GM23338 (cell line): ENCODE results near the gene MRPS24. TPM values are rescaled to one million over a fixed set of nuclear protein-coding genes. Genes with fewer than 3 reads are reported as not detected.

ENCODE experiments used
- ATAC-seq: fragments of 200-7000 bp; cut with Tn5 transposase; 3 replicates; pipeline ENCODE4 v1.9.1; 2020
- DNase-seq: peaks from one replicate; pipeline ENCODE4 v3.0.0-alpha.2; 2015; ENCODE audit warnings: low spot score
- H2AFZ ChIP-seq: fragments of 200-600 bp; sonication (generic); 2 replicates; pipeline ENCODE4 v1.8.0; 2016; ENCODE audit warnings: antibody characterized with exemption, mild to moderate bottlenecking, moderate library complexity
- H3F3A ChIP-seq: fragments of 200-600 bp; sonication (generic); replicated peaks from 2 replicates; pipeline ENCODE4 v1.8.0; 2017; ENCODE audit warnings: antibody characterized with exemption, mixed run types, low read depth
- H3K27ac ChIP-seq: fragments of 200-600 bp; sonication (generic); 2 replicates; pipeline ENCODE4 v1.6.1; 2016; ENCODE audit warnings: low read depth
- H3K27me3 ChIP-seq: fragments of 200-600 bp; sonication (generic); 2 replicates; pipeline ENCODE4 v1.8.0; 2016; ENCODE audit warnings: mild to moderate bottlenecking, mixed run types, moderate library complexity; ENCODE audit not compliant: insufficient read depth
- H3K36me3 ChIP-seq: fragments of 200-600 bp; sonication (generic); 2 replicates; pipeline ENCODE4 v1.8.0; 2016; ENCODE audit warnings: mild to moderate bottlenecking; ENCODE audit not compliant: insufficient read depth
- H3K4me1 ChIP-seq: fragments of 200-600 bp; sonication (generic); 2 replicates; pipeline ENCODE4 v1.8.0; 2016; ENCODE audit warnings: mild to moderate bottlenecking, moderate library complexity; ENCODE audit not compliant: insufficient read depth
- H3K4me2 ChIP-seq: fragments of 200-600 bp; sonication (generic); 2 replicates; pipeline ENCODE4 v1.7.1; 2017; ENCODE audit warnings: mixed run types
- H3K4me3 ChIP-seq: fragments of 200-600 bp; sonication (generic); 2 replicates; pipeline ENCODE4 v1.6.1; 2016; ENCODE audit warnings: mixed run types
- H3K79me2 ChIP-seq: fragments of 200-600 bp; sonication (generic); replicated peaks from 2 replicates; pipeline ENCODE4 v1.8.0; 2017; ENCODE audit warnings: mild to moderate bottlenecking; ENCODE audit not compliant: insufficient read depth
- H3K9me2 ChIP-seq: fragments of 200-600 bp; sonication (generic); 2 replicates; pipeline ENCODE4 v1.8.0; 2017; ENCODE audit not compliant: insufficient read depth
- H4K20me1 ChIP-seq: fragments of 200-600 bp; sonication (generic); replicated peaks from 2 replicates; pipeline ENCODE4 v1.8.0; 2017; ENCODE audit warnings: mild to moderate bottlenecking; ENCODE audit not compliant: insufficient read depth
- H3K27ac Mint-ChIP-seq: 2 replicates; pipeline ENCODE4 v1.8.0; 2020; ENCODE audit warnings: inconsistent platforms, mild to moderate bottlenecking, moderate library complexity, mixed read lengths
- H3K27me3 Mint-ChIP-seq: 3 replicates; pipeline ENCODE4 v1.8.0; 2022; ENCODE audit warnings: low read depth, mild to moderate bottlenecking, moderate library complexity, mixed read lengths, inconsistent platforms; ENCODE audit not compliant: insufficient read depth, poor library complexity
- H3K36me3 Mint-ChIP-seq: 3 replicates; pipeline ENCODE4 v1.8.0; 2021; ENCODE audit warnings: low read depth, mild to moderate bottlenecking, inconsistent platforms, moderate library complexity, mixed read lengths
- H3K4me1 Mint-ChIP-seq: 3 replicates; pipeline ENCODE4 v1.8.0; 2020; ENCODE audit warnings: mild to moderate bottlenecking, inconsistent platforms, mixed read lengths
- H3K4me3 Mint-ChIP-seq: 3 replicates; pipeline ENCODE4 v1.8.0; 2021; ENCODE audit warnings: moderate library complexity, mild to moderate bottlenecking, inconsistent platforms, mixed read lengths
- H3K9me3 Mint-ChIP-seq: 3 replicates; pipeline ENCODE4 v1.8.0; 2020; ENCODE audit warnings: moderate library complexity, mild to moderate bottlenecking, inconsistent platforms, mixed read lengths
- CREB1 ChIP-seq: fragments of 250-450 bp; sonication (Bioruptor Pico); IDR thresholded peaks from 2 replicates; pipeline ENCODE4 v1.5.0; 2020; ENCODE audit warnings: low read depth, mild to moderate bottlenecking, moderate library complexity
- EZH2 ChIP-seq: fragments of 200-600 bp; sonication (generic); IDR thresholded peaks from one replicate; pipeline ENCODE4 v1.8.0; 2017; ENCODE audit warnings: antibody characterized with exemption, mild to moderate bottlenecking, low read depth; ENCODE audit not compliant: unreplicated experiment
- EZH2phosphoT487 ChIP-seq: fragments of 200-600 bp; sonication (generic); IDR thresholded peaks from one replicate; pipeline ENCODE4 v1.8.1; 2018; ENCODE audit warnings: antibody characterized with exemption; ENCODE audit not compliant: unreplicated experiment
- JUNB ChIP-seq: IDR thresholded peaks from one replicate; pipeline ENCODE4 v1.6.1; 2016; ENCODE audit warnings: antibody characterized with exemption; ENCODE audit not compliant: unreplicated experiment
- NANOG ChIP-seq: IDR thresholded peaks from 2 replicates; pipeline ENCODE4 v1.6.1; 2016; ENCODE audit warnings: antibody characterized with exemption, borderline replicate concordance
- POLR2AphosphoS5 ChIP-seq: IDR thresholded peaks from 2 replicates; pipeline ENCODE4 v1.6.1; 2016; ENCODE audit warnings: antibody characterized with exemption, low read depth
- STAT1 ChIP-seq: IDR thresholded peaks from one replicate; pipeline ENCODE4 v1.6.1; 2016; ENCODE audit warnings: antibody characterized with exemption; ENCODE audit not compliant: unreplicated experiment
- ZNF114 ChIP-seq: fragments of 250-450 bp; sonication (Bioruptor Pico); IDR thresholded peaks from 2 replicates; pipeline ENCODE4 v1.5.0; 2020; ENCODE audit warnings: mild to moderate bottlenecking, moderate library complexity
- ZNF331 ChIP-seq: fragments of 250-450 bp; sonication (Bioruptor Pico); IDR thresholded peaks from 2 replicates; pipeline ENCODE4 v1.5.0; 2020; ENCODE audit warnings: low read depth, mild to moderate bottlenecking, moderate library complexity
- polyA plus RNA-seq: library from polyadenylated mRNA; unstranded; fragments of >200 nt; fragmentation: Nextera tagmentation; extraction: Ambion mirVana; gene quantifications from 2 replicates; pipeline ENCODE4 v1.2.1, GENCODE V29; 2016
- total RNA-seq: library from RNA; depleted of rRNA; stranded (reverse); fragments of >200 nt; shearing (Covaris generic); gene quantifications from 2 replicates; pipeline ENCODE4 v1.2.3, GENCODE V29; 2014
- TF ChIP-seq, protein P1 (sequence below): fragments of 250-450 bp; sonication (Bioruptor Pico); IDR thresholded peaks from 2 replicates; pipeline ENCODE4 v1.5.0; 2020; ENCODE audit warnings: mild to moderate bottlenecking, moderate library complexity
- TF ChIP-seq, protein P2 (sequence below): IDR thresholded peaks from 2 replicates; pipeline ENCODE4 v1.6.1; 2016; ENCODE audit warnings: antibody characterized with exemption
- TF ChIP-seq, protein P3 (sequence below), 2 experiments: fragments of 200-600 bp in 1 of 2; sonication (generic) in 1 of 2; conservative IDR thresholded peaks; 2 replicates each; pipeline versions ENCODE4 v1.5.1 to v1.6.1; 2016 to 2017; ENCODE audit warnings: antibody characterized with exemption in 2 of 2, low read depth in 2 of 2, mild to moderate bottlenecking in 2 of 2, moderate library complexity in 1 of 2
- TF ChIP-seq, protein P4 (sequence below): IDR thresholded peaks from one replicate; pipeline ENCODE4 v1.6.1; 2018; ENCODE audit warnings: antibody characterized with exemption; ENCODE audit not compliant: unreplicated experiment

Gene MRPS24
- total and polyA plus RNA-seq, 2 experiments from 2014 or later: 82.9 to 152 TPM

DNA sequence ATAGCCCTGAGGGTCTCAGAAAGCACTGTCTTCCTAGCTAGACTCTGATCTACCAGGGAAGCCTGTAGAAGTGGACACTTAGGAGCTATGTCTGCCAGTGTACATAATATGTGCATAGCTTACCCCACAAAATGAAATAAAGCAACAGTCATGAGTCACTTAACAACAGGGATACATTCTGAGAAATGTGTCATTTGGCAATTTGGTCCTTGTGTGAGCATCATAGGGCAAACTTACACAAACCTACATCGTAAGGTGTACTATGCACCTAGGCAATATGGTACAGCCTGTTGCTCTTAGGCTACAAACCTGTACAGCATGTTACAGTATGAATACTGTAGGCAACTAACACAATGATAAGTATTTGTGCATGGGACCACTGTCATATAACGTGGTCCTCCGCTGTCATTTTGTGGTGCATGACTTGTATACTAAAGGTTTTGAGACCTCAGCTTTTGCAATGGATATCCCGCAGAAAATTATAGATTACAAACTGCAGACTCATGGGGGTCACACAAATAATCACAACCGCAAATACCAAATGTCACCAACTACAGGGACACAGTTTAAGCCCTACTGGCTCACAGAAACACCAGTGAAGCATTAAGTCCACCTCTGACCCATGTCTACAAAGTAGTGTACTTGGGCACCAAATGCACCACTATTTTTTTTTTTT lies 35.4 kb upstream of the MRPS24 start:
- TF ChIP-seq JUNB: no peak
- no peak for TF ChIP-seq NANOG
- TF ChIP-seq STAT1: no peak
- TF ChIP-seq EZH2: no peak
- TF ChIP-seq ZNF331: no peak
- no peak for TF ChIP-seq POLR2AphosphoS5
- TF ChIP-seq CREB1 (CRISPR knock-in tag): no peak
- TF ChIP-seq, protein P1, sequence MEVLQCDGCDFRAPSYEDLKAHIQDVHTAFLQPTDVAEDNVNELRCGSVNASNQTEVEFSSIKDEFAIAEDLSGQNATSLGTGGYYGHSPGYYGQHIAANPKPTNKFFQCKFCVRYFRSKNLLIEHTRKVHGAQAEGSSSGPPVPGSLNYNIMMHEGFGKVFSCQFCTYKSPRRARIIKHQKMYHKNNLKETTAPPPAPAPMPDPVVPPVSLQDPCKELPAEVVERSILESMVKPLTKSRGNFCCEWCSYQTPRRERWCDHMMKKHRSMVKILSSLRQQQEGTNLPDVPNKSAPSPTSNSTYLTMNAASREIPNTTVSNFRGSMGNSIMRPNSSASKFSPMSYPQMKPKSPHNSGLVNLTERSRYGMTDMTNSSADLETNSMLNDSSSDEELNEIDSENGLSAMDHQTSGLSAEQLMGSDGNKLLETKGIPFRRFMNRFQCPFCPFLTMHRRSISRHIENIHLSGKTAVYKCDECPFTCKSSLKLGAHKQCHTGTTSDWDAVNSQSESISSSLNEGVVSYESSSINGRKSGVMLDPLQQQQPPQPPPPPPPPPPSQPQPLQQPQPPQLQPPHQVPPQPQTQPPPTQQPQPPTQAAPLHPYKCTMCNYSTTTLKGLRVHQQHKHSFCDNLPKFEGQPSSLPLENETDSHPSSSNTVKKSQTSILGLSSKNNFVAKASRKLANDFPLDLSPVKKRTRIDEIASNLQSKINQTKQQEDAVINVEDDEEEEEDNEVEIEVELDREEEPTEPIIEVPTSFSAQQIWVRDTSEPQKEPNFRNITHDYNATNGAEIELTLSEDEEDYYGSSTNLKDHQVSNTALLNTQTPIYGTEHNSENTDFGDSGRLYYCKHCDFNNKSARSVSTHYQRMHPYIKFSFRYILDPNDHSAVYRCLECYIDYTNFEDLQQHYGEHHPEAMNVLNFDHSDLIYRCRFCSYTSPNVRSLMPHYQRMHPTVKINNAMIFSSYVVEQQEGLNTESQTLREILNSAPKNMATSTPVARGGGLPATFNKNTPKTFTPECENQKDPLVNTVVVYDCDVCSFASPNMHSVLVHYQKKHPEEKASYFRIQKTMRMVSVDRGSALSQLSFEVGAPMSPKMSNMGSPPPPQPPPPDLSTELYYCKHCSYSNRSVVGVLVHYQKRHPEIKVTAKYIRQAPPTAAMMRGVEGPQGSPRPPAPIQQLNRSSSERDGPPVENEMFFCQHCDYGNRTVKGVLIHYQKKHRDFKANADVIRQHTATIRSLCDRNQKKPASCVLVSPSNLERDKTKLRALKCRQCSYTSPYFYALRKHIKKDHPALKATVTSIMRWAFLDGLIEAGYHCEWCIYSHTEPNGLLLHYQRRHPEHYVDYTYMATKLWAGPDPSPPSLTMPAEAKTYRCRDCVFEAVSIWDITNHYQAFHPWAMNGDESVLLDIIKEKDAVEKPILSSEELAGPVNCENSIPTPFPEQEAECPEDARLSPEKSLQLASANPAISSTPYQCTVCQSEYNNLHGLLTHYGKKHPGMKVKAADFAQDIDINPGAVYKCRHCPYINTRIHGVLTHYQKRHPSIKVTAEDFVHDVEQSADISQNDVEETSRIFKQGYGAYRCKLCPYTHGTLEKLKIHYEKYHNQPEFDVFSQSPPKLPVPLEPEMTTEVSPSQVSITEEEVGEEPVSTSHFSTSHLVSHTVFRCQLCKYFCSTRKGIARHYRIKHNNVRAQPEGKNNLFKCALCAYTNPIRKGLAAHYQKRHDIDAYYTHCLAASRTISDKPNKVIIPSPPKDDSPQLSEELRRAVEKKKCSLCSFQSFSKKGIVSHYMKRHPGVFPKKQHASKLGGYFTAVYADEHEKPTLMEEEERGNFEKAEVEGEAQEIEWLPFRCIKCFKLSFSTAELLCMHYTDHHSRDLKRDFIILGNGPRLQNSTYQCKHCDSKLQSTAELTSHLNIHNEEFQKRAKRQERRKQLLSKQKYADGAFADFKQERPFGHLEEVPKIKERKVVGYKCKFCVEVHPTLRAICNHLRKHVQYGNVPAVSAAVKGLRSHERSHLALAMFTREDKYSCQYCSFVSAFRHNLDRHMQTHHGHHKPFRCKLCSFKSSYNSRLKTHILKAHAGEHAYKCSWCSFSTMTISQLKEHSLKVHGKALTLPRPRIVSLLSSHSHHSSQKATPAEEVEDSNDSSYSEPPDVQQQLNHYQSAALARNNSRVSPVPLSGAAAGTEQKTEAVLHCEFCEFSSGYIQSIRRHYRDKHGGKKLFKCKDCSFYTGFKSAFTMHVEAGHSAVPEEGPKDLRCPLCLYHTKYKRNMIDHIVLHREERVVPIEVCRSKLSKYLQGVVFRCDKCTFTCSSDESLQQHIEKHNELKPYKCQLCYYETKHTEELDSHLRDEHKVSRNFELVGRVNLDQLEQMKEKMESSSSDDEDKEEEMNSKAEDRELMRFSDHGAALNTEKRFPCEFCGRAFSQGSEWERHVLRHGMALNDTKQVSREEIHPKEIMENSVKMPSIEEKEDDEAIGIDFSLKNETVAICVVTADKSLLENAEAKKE (CRISPR knock-in tag): no peak
- TF ChIP-seq ZNF114 (CRISPR knock-in tag): no peak
- TF ChIP-seq, protein P2, sequence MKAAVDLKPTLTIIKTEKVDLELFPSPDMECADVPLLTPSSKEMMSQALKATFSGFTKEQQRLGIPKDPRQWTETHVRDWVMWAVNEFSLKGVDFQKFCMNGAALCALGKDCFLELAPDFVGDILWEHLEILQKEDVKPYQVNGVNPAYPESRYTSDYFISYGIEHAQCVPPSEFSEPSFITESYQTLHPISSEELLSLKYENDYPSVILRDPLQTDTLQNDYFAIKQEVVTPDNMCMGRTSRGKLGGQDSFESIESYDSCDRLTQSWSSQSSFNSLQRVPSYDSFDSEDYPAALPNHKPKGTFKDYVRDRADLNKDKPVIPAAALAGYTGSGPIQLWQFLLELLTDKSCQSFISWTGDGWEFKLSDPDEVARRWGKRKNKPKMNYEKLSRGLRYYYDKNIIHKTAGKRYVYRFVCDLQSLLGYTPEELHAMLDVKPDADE: no peak
- TF ChIP-seq EZH2phosphoT487: no peak
- TF ChIP-seq, protein P3, sequence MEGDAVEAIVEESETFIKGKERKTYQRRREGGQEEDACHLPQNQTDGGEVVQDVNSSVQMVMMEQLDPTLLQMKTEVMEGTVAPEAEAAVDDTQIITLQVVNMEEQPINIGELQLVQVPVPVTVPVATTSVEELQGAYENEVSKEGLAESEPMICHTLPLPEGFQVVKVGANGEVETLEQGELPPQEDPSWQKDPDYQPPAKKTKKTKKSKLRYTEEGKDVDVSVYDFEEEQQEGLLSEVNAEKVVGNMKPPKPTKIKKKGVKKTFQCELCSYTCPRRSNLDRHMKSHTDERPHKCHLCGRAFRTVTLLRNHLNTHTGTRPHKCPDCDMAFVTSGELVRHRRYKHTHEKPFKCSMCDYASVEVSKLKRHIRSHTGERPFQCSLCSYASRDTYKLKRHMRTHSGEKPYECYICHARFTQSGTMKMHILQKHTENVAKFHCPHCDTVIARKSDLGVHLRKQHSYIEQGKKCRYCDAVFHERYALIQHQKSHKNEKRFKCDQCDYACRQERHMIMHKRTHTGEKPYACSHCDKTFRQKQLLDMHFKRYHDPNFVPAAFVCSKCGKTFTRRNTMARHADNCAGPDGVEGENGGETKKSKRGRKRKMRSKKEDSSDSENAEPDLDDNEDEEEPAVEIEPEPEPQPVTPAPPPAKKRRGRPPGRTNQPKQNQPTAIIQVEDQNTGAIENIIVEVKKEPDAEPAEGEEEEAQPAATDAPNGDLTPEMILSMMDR (conservative IDR thresholded peaks at IDR 0.05; ENCODE audit: low read depth in 2 of 2): no peak
- TF ChIP-seq, protein P4, sequence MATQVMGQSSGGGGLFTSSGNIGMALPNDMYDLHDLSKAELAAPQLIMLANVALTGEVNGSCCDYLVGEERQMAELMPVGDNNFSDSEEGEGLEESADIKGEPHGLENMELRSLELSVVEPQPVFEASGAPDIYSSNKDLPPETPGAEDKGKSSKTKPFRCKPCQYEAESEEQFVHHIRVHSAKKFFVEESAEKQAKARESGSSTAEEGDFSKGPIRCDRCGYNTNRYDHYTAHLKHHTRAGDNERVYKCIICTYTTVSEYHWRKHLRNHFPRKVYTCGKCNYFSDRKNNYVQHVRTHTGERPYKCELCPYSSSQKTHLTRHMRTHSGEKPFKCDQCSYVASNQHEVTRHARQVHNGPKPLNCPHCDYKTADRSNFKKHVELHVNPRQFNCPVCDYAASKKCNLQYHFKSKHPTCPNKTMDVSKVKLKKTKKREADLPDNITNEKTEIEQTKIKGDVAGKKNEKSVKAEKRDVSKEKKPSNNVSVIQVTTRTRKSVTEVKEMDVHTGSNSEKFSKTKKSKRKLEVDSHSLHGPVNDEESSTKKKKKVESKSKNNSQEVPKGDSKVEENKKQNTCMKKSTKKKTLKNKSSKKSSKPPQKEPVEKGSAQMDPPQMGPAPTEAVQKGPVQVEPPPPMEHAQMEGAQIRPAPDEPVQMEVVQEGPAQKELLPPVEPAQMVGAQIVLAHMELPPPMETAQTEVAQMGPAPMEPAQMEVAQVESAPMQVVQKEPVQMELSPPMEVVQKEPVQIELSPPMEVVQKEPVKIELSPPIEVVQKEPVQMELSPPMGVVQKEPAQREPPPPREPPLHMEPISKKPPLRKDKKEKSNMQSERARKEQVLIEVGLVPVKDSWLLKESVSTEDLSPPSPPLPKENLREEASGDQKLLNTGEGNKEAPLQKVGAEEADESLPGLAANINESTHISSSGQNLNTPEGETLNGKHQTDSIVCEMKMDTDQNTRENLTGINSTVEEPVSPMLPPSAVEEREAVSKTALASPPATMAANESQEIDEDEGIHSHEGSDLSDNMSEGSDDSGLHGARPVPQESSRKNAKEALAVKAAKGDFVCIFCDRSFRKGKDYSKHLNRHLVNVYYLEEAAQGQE: no peak
- Histone ChIP-seq H4K20me1 (peaks cover 3% of the 10 kb centered on the region; the same call in 1 of the 2 replicates), H3F3A (no peaks in the 10 kb centered on the region), H3K27ac (no peak overlapping the region), H3K36me3 (no peaks in the 10 kb centered on the region), H3K4me1 (peaks cover 17% of the 10 kb centered on the region), H2AFZ (no peak overlapping the region), H3K4me2 (peak overlapping the region; percentile 79), H3K79me2 (peaks cover 39% of the 10 kb centered on the region), H3K9me2 (no peaks in the 10 kb centered on the region), H3K27me3 (no peaks in the 10 kb centered on the region), H3K4me3 (peak overlapping the region; percentile 52; the same call in 1 of the 2 replicates)
- 0 out of 3 replicates have a peak overlapping the region, but pooled peaks have one; percentile 92 for H3K4me3 Mint-ChIP-seq
- no peak overlapping the region for H3K27ac Mint-ChIP-seq
- no peaks in the 10 kb centered on the region; the same call in 2 of the 3 replicates for H3K36me3 Mint-ChIP-seq
- peaks cover 42% of the 10 kb centered on the region for H3K4me1 Mint-ChIP-seq
- peaks cover 6% of the 10 kb centered on the region for H3K27me3 Mint-ChIP-seq
- no peak for DNase-seq
- no peak for ATAC-seq
- no peaks in the 10 kb centered on the region for H3K9me3 Mint-ChIP-seq
